GM12801 (cell line): ENCODE measurements around the gene MCM3.

ENCODE experiments used
- CTCF ChIP-seq: IDR thresholded peaks from one replicate; pipeline ENCODE4 v1.5.1; 2011; ENCODE audit warnings: control low read depth; ENCODE audit not compliant: insufficient read length; ENCODE audit errors: extremely low read depth

MCM3 gene

GRCh38 chr6:52231406-52232127 lies 53.0 kb downstream of the MCM3 start:
- TF ChIP-seq CTCF = no peak

GRCh38 chr6:52230685-52231084 lies 53.9 kb downstream of the MCM3 start:
- no peak for TF ChIP-seq CTCF

- no peak for TF ChIP-seq CTCF
Observed at GRCh38 chr6:52227495-52227894, 57.0 kb downstream of the MCM3 start.

DNA sequence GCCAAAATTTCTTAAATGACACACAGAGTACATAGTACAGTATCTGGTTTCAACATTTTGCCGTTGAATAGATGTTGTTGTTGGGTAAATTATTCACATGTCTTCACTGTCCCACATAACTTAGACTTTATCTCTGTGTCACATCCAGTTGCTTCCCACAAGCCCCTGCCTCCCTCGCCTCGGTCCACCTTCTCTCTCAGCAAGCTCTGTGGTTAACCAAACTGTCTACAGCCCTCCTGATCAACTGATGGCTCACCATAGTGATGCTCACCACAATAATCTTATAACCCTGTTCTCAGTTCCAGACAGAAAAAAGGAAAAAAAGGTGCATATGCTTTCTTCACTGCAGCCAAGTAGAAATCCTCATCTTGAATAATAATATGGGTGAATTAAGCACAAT lies 63.2 kb downstream of the MCM3 start:
- no peak for TF ChIP-seq CTCF

DNA sequence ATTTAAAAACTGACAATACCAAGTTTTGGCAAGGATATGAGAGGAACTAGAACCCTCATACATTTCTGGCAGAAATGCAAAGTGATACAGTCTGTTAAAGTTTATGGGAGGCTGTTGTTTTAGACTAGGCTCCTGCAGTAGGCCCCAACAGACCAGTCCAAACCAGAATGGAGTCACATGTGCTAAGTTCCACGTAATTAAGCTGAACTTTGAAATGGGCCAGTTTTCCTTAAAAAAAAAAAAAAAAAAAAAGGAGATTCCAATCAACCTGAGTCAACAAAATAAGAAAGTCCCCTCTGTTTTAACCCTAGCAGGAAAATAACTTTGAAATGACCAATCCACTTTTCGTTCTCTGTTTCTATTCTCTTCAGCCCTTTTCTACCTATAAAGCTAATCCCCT lies 66.8 kb downstream of the MCM3 start:
- TF ChIP-seq CTCF = no peak

DNA sequence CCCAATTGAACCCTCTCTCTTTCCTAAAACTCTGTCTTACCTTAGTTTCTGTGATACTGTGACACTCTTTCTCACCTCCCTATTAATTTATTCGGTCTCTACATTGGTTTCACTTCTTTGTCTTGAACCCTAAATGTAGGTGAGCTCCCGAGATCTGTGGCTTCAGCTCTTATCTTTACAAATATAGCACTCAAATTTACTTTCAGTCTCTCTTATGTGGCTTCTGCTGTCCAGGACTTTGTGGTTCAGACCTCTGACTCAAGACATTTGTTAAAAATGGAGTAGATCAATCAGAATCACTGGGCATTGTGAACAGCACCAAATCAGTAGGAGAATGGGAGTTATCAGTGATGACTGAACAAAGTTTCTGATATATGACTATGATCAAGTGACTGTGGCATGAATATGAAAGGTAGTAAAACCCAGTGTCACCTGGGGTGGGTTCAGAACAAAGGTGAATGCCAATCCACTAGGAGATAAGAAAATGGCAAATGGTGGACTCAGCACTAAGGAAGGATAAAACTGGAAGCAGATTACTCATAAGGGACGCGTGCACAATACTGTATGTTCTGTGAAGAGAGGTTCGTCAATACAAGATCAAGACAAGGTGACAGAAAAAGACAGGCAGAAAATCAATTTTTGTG lies 67.5 kb downstream of the MCM3 start:
- TF ChIP-seq CTCF = no peak

DNA sequence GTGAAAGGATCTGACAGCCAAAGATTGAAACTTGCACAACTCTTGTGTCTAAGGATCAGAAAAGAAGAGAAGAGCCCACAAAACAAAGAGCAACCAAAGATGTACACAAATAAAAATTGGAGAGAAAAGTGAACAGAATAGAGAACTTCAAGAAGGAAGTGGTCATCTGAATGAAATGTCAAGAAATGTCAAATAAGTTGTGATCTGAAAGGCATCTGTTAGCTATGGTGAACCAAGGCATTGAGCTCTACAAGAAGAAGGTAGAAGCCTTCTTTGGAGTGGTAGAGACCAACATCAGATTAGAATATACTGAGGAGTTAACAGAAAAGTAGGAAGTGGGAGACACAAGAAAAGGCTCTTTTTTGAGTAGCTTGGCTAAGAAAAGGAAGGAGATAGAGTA lies 68.8 kb downstream of the MCM3 start:
- no peak for TF ChIP-seq CTCF
